Mesenchymal stem cell (in vitro differentiated cells and primary cell): ENCODE measurements around the gene PHETA1.
"Not testable (repeated sequence)": the region's sequence is repeated elsewhere in the genome, so short reads cannot be mapped to it uniquely, and the experiment has no call there.

ENCODE experiments used
- DNase-seq: peaks from one replicate; pipeline ENCODE4 v3.0.0-alpha.2; 2013
- H2AFZ ChIP-seq: one replicate; pipeline ENCODE4 v1.6.1; 2013; ENCODE audit warnings: low read depth, mild to moderate bottlenecking, control low read depth, inconsistent platforms, low read length, moderate library complexity
- H2AK5ac ChIP-seq: 2 replicates; pipeline ENCODE4 v1.6.1; 2013; ENCODE audit warnings: low read length, moderate library complexity, mild to moderate bottlenecking, inconsistent platforms; ENCODE audit not compliant: severe bottlenecking
- H2BK120ac ChIP-seq: one replicate; pipeline ENCODE4 v1.6.1; 2013; ENCODE audit warnings: low read depth, mild to moderate bottlenecking, inconsistent platforms, low read length, moderate library complexity
- H2BK12ac ChIP-seq, 2 experiments: one replicate each; pipeline ENCODE4 v1.6.1; 2013; ENCODE audit warnings: inconsistent platforms in 2 of 2, low read length in 2 of 2, mild to moderate bottlenecking in 2 of 2, moderate library complexity in 2 of 2, control low read depth in 1 of 2
- H2BK15ac ChIP-seq: one replicate; pipeline ENCODE4 v1.6.1; 2013; ENCODE audit warnings: mild to moderate bottlenecking, low read depth, inconsistent platforms; ENCODE audit not compliant: poor library complexity, severe bottlenecking
- H2BK5ac ChIP-seq: 2 replicates; pipeline ENCODE4 v1.6.1; 2013; ENCODE audit warnings: low read depth, mild to moderate bottlenecking, low read length, control low read depth, inconsistent platforms; ENCODE audit not compliant: poor library complexity, severe bottlenecking
- H3K14ac ChIP-seq, 2 experiments: one replicate each; pipeline ENCODE4 v1.6.1; 2013; ENCODE audit warnings: inconsistent platforms in 2 of 2, low read length in 2 of 2, control low read depth in 1 of 2, mild to moderate bottlenecking in 1 of 2, moderate library complexity in 1 of 2
- H3K18ac ChIP-seq, 2 experiments: one replicate each; pipeline ENCODE4 v1.6.1; 2013; ENCODE audit warnings: inconsistent platforms in 2 of 2, low read length in 2 of 2, control low read depth in 1 of 2, low read depth in 1 of 2, mild to moderate bottlenecking in 1 of 2
- H3K23ac ChIP-seq, 2 experiments: one replicate each; pipeline ENCODE4 v1.6.1; 2013; ENCODE audit warnings: inconsistent platforms in 2 of 2, low read length in 2 of 2, mild to moderate bottlenecking in 2 of 2, moderate library complexity in 2 of 2, control low read depth in 1 of 2
- H3K27ac ChIP-seq: 2 replicates; pipeline ENCODE4 v1.5.1; 2013; ENCODE audit warnings: mild to moderate bottlenecking, moderate library complexity, low read length, control low read depth, inconsistent platforms; ENCODE audit not compliant: poor library complexity, severe bottlenecking
- H3K27me3 ChIP-seq, 2 experiments: 2 replicates each; pipeline versions ENCODE4 v1.6.1 to v1.7.0; 2013; ENCODE audit warnings: low read length in 2 of 2, mild to moderate bottlenecking in 2 of 2, moderate library complexity in 2 of 2, control low read depth in 1 of 2, inconsistent platforms in 1 of 2; ENCODE audit not compliant: control insufficient read depth in 1 of 2, insufficient read depth in 1 of 2
- H3K36me3 ChIP-seq, 2 experiments: 2 replicates each; pipeline versions ENCODE4 v1.6.1 to v1.7.0; 2013; ENCODE audit warnings: low read length in 2 of 2, control low read depth in 1 of 2, inconsistent platforms in 1 of 2, low read depth in 1 of 2, mild to moderate bottlenecking in 1 of 2; ENCODE audit not compliant: insufficient read depth in 2 of 2, control insufficient read depth in 1 of 2
- H3K4ac ChIP-seq, 2 experiments: one replicate each; pipeline ENCODE4 v1.6.1; 2013; ENCODE audit warnings: inconsistent platforms in 2 of 2, low read length in 2 of 2, mild to moderate bottlenecking in 2 of 2, moderate library complexity in 2 of 2, control low read depth in 1 of 2, low read depth in 1 of 2
- H3K4me1 ChIP-seq: 2 replicates; pipeline ENCODE4 v1.6.1; 2013; ENCODE audit warnings: low read depth, low read length, control low read depth; ENCODE audit not compliant: control insufficient read depth, insufficient read depth
- H3K4me2 ChIP-seq: 2 replicates; pipeline ENCODE4 v1.6.1; 2013; ENCODE audit warnings: low read length, mild to moderate bottlenecking, inconsistent platforms; ENCODE audit not compliant: poor library complexity, severe bottlenecking
- H3K4me3 ChIP-seq, 2 experiments: 2 replicates each; pipeline versions ENCODE4 v1.5.1 to v1.7.0; 2013; ENCODE audit warnings: low read length in 2 of 2, mild to moderate bottlenecking in 2 of 2, control low read depth in 1 of 2, low read depth in 1 of 2; ENCODE audit not compliant: insufficient read depth in 1 of 2
- H3K79me1 ChIP-seq: replicated peaks from 2 replicates; pipeline ENCODE4 v1.6.1; 2013; ENCODE audit warnings: mild to moderate bottlenecking, control low read depth, low read length, inconsistent platforms; ENCODE audit not compliant: poor library complexity, severe bottlenecking
- H3K9ac ChIP-seq: 2 replicates; pipeline ENCODE4 v1.7.0; 2013; ENCODE audit warnings: mild to moderate bottlenecking, low read length, moderate library complexity
- H3K9me3 ChIP-seq: 2 replicates; pipeline ENCODE4 v1.7.0; 2013; ENCODE audit warnings: mild to moderate bottlenecking, low read length; ENCODE audit not compliant: control insufficient read depth
- H4K8ac ChIP-seq: one replicate; pipeline ENCODE4 v1.6.1; 2013; ENCODE audit warnings: inconsistent platforms, mild to moderate bottlenecking, low read length, moderate library complexity
- H4K91ac ChIP-seq: one replicate; pipeline ENCODE4 v1.6.1; 2013; ENCODE audit warnings: mild to moderate bottlenecking, low read length, inconsistent platforms
- WGBS: methylation state at CpG from one replicate; pipeline ENCODE4 v1.1.7; 2013; ENCODE audit warnings: mixed read lengths; 5-methylcytosine and 5-hydroxymethylcytosine counted together

The PHETA1 gene

GRCh38 chr12:111405149-111405858 is 36.4 kb upstream of the PHETA1 start:
- H3K36me3 ChIP-seq, result peaks cover 0 to 4% of the 10 kb centered on the region in 2 experiments
- no peaks in the 10 kb centered on the region for H3K9me3 ChIP-seq
- WGBS, result under 1% methylated on average over 48 of the region's 59 CpGs
- H2BK120ac ChIP-seq, result peak overlapping the region; percentile 64
- no peak overlapping the region for H2AK5ac ChIP-seq
- no peaks in the 10 kb centered on the region for H3K27me3 ChIP-seq
- peak overlapping the region; percentile 67 to 96 for H3K18ac ChIP-seq
- peaks cover 7% of the 10 kb centered on the region for H3K79me1 ChIP-seq
- peak overlapping the region; percentile 81 to 92 for H3K4me3 ChIP-seq
- H3K27ac ChIP-seq, result peak overlapping the region; percentile 71
- no peak overlapping the region for H2BK5ac ChIP-seq
- peak overlapping the region in 1 of 2 experiments; percentile 54 for H3K23ac ChIP-seq
- H2BK12ac ChIP-seq, result peak overlapping the region; percentile 55 to 75
- H4K91ac ChIP-seq, result peak overlapping the region; percentile 88
- H3K4me1 ChIP-seq, result peaks cover 39% of the 10 kb centered on the region
- DNase-seq, result peak; percentile 96
- H3K14ac ChIP-seq, result no peak overlapping the region
- H3K9ac ChIP-seq, result peak overlapping the region; percentile 49
- peak overlapping the region; percentile 79 to 86 for H3K4ac ChIP-seq
- H3K4me2 ChIP-seq, result peak overlapping the region; percentile 70
- peak overlapping the region; percentile 58 for H2AFZ ChIP-seq
- peak overlapping the region; percentile 85 for H4K8ac ChIP-seq
- peak overlapping the region; percentile 78 for H2BK15ac ChIP-seq

- WGBS, result 34% methylated on average over 16 of the region's 21 CpGs
- Histone ChIP-seq H3K9me3 (no peaks in the 10 kb centered on the region), H3K14ac (no peak overlapping the region), H2BK15ac (peak overlapping the region; percentile 78), H3K4me1 (peaks cover 32% of the 10 kb centered on the region), H3K4me2 (peak overlapping the region; percentile 70), H3K36me3 (peaks cover 0 to 4% of the 10 kb centered on the region in 2 experiments), H4K8ac (peak overlapping the region; percentile 85), H3K9ac (peak overlapping the region; percentile 49), H2AFZ (peak overlapping the region; percentile 58), H3K23ac (peak overlapping the region in 1 of 2 experiments; percentile 54), H3K27ac (peak overlapping the region; percentile 71), H2BK5ac (no peak overlapping the region), H3K79me1 (peaks cover 9% of the 10 kb centered on the region), H3K18ac (peak overlapping the region; percentile 67 to 96), H4K91ac (peak overlapping the region; percentile 88), H2BK120ac (peak overlapping the region; percentile 64), H3K27me3 (no peaks in the 10 kb centered on the region), H3K4ac (peak overlapping the region; percentile 79 to 86), H2AK5ac (peak overlapping the region; percentile 65), H3K4me3 (peak overlapping the region; percentile 55 to 81), H2BK12ac (peak overlapping the region; percentile 55 to 75)
- peak; percentile 89 for DNase-seq
Observed at GRCh38 chr12:111404362-111405148, 35.7 kb upstream of the PHETA1 start.

- not testable (repeated sequence) for H2BK15ac ChIP-seq, H3K36me3 ChIP-seq
- WGBS, result 97% methylated on average over 5 of the region's 9 CpGs
Observed at GRCh38 chr12:111402490-111402824, 33.6 kb upstream of the PHETA1 start.

GRCh38 chr12:111401167-111401605 is 32.3 kb upstream of the PHETA1 start:
- peak overlapping the region in 1 of 2 experiments; percentile 45 for H3K14ac ChIP-seq
- no peak overlapping the region for H3K23ac ChIP-seq
- no peak overlapping the region for H3K27ac ChIP-seq
- H3K18ac ChIP-seq, result peak overlapping the region in 1 of 2 experiments; percentile 65
- H2BK12ac ChIP-seq, result peak overlapping the region in 1 of 2 experiments; percentile 50
- H3K4me1 ChIP-seq, result peaks cover 26% of the 10 kb centered on the region
- no peak for DNase-seq
- no peaks in the 10 kb centered on the region for H3K36me3 ChIP-seq
- no peak overlapping the region for H2BK15ac ChIP-seq
- H3K4me2 ChIP-seq, result no peak overlapping the region
- H3K27me3 ChIP-seq, result no peaks in the 10 kb centered on the region
- no peak overlapping the region for H2AFZ ChIP-seq
- H2AK5ac ChIP-seq, result peak overlapping the region; percentile 76
- no peak overlapping the region for H3K4me3 ChIP-seq
- no peaks in the 10 kb centered on the region for H3K9me3 ChIP-seq
- no peak overlapping the region for H3K4ac ChIP-seq
- H4K8ac ChIP-seq, result peak overlapping the region; percentile 55
- WGBS, result 93% methylated on average over 6 of the region's 6 CpGs
- no peak overlapping the region for H2BK5ac ChIP-seq
- H4K91ac ChIP-seq, result no peak overlapping the region
- H2BK120ac ChIP-seq, result peak overlapping the region; percentile 3
- H3K79me1 ChIP-seq, result peaks cover 9% of the 10 kb centered on the region
- H3K9ac ChIP-seq, result no peak overlapping the region

More at GRCh38 chr12:111402490-111402824, 33.6 kb upstream of the PHETA1 start:
- H3K27ac ChIP-seq, H3K18ac ChIP-seq, H3K23ac ChIP-seq, H3K4ac ChIP-seq, H4K8ac ChIP-seq, H3K27me3 ChIP-seq, H3K4me3 ChIP-seq, H3K4me2 ChIP-seq, H2AK5ac ChIP-seq, H3K79me1 ChIP-seq, H2AFZ ChIP-seq, H2BK5ac ChIP-seq, H3K9me3 ChIP-seq, H2BK12ac ChIP-seq, H4K91ac ChIP-seq, H3K14ac ChIP-seq, DNase-seq, H3K9ac ChIP-seq, H2BK120ac ChIP-seq: not testable (repeated sequence)
- H3K4me1 ChIP-seq, result peaks cover 26% of the 10 kb centered on the region
